OCI-LY3 (cell line): Measurements from ENCODE around the gene CHERP.

Experiments used
- H2AFZ ChIP-seq: fragments of 200-600, 300-600 bp; shearing (Covaris generic); 2 replicates; pipeline ENCODE4 v1.6.0; 2014; ENCODE audit warnings: antibody characterized with exemption, low read depth, low read length
- H3K27ac ChIP-seq: fragments of 200-600, 300-600 bp; sonication (generic); 2 replicates; pipeline ENCODE4 v1.5.1; 2014; ENCODE audit warnings: mild to moderate bottlenecking, low read length, moderate library complexity, mixed read lengths
- H3K27me3 ChIP-seq: fragments of 200-600, 300-600 bp; sonication (generic); 2 replicates; pipeline ENCODE4 v1.6.1; 2014; ENCODE audit warnings: low read depth, low read length, mixed read lengths
- H3K36me3 ChIP-seq: fragments of 200-600, 300-600 bp; sonication (generic); replicated peaks from 2 replicates; pipeline ENCODE3; 2014; ENCODE audit warnings: low read depth, low read length, mixed read lengths
- H3K4me1 ChIP-seq: fragments of 300-600, 200-600 bp; sonication (generic); 2 replicates; pipeline ENCODE4 v1.6.1; 2014; ENCODE audit warnings: low read length, mixed read lengths
- H3K4me2 ChIP-seq: fragments of 200-600, 300-600 bp; sonication (generic); 2 replicates; pipeline ENCODE4 v1.6.1; 2014; ENCODE audit warnings: low read length, mixed read lengths
- H3K4me3 ChIP-seq: fragments of 300-600, 200-600 bp; sonication (generic); 2 replicates; pipeline ENCODE4 v1.5.1; 2014; ENCODE audit warnings: antibody characterized with exemption, mild to moderate bottlenecking, low read length, moderate library complexity
- H3K79me2 ChIP-seq: fragments of 300-600, 200-600 bp; shearing (Covaris generic); 2 replicates; pipeline ENCODE4 v1.6.1; 2014; ENCODE audit warnings: mild to moderate bottlenecking, low read length, mixed read lengths
- H3K9ac ChIP-seq: fragments of 300-600, 200-600 bp; shearing (Covaris generic); 2 replicates; pipeline ENCODE4 v1.6.0; 2014; ENCODE audit warnings: mild to moderate bottlenecking, low read length, moderate library complexity
- H3K9me3 ChIP-seq: fragments of 200-600, 300-600 bp; shearing (Covaris generic); 2 replicates; pipeline ENCODE4 v1.6.1; 2014; ENCODE audit warnings: low read length, mixed read lengths; ENCODE audit not compliant: insufficient read depth
- H4K20me1 ChIP-seq: fragments of 200-600, 300-600 bp; sonication (generic); 2 replicates; pipeline ENCODE4 v1.6.1; 2016; ENCODE audit warnings: low read length, mixed read lengths; ENCODE audit not compliant: insufficient read depth
- EZH2phosphoT487 ChIP-seq: fragments of 200-600 bp; shearing (Covaris generic); IDR thresholded peaks from 2 replicates; pipeline ENCODE4 v1.6.1; 2018; ENCODE audit warnings: antibody characterized with exemption, mixed run types, low read depth
- TF ChIP-seq, protein P1 (sequence below): fragments of 200-600, 300-600 bp; sonication (generic); IDR thresholded peaks from 2 replicates; pipeline ENCODE4 v1.5.1; 2014; ENCODE audit warnings: antibody characterized with exemption, low read length, low read depth

CHERP gene

DNA sequence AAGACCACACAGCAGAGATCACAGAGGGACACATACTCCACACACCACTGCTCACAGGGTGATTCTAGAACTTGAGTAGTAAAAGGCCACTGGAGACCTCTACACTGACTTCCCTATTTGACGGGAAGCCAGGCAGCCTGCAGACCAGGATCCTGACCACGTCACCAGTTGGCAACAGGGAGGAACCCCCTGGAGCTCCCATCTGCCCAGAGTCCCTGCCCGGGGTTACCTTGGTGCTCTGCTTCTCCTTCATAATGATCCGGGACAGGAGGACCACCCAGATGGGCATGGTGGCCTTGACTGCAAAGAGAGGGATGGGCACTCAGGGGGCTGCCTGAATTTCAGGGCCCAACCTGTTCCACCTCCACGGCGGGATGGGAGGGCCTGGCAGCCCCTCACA, 29.0 kb upstream of the CHERP start:
- Histone ChIP-seq H4K20me1 (peaks cover 20% of the 10 kb centered on the region), H3K36me3 (peaks cover 47% of the 10 kb centered on the region), H3K4me2 (peak overlapping the region; percentile 92), H3K27me3 (no peaks in the 10 kb centered on the region), H3K9ac (peak overlapping the region; percentile 79), H3K27ac (0 out of 2 replicates have a peak overlapping the region, but pooled peaks have one; percentile 42), H3K4me1 (peaks cover 18% of the 10 kb centered on the region), H2AFZ (no peak overlapping the region), H3K9me3 (no peaks in the 10 kb centered on the region), H3K79me2 (peaks cover 73% of the 10 kb centered on the region), H3K4me3 (peak overlapping the region; percentile 92)
- no peak for TF ChIP-seq EZH2phosphoT487
- TF ChIP-seq, protein P1, sequence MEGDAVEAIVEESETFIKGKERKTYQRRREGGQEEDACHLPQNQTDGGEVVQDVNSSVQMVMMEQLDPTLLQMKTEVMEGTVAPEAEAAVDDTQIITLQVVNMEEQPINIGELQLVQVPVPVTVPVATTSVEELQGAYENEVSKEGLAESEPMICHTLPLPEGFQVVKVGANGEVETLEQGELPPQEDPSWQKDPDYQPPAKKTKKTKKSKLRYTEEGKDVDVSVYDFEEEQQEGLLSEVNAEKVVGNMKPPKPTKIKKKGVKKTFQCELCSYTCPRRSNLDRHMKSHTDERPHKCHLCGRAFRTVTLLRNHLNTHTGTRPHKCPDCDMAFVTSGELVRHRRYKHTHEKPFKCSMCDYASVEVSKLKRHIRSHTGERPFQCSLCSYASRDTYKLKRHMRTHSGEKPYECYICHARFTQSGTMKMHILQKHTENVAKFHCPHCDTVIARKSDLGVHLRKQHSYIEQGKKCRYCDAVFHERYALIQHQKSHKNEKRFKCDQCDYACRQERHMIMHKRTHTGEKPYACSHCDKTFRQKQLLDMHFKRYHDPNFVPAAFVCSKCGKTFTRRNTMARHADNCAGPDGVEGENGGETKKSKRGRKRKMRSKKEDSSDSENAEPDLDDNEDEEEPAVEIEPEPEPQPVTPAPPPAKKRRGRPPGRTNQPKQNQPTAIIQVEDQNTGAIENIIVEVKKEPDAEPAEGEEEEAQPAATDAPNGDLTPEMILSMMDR: no peak

DNA sequence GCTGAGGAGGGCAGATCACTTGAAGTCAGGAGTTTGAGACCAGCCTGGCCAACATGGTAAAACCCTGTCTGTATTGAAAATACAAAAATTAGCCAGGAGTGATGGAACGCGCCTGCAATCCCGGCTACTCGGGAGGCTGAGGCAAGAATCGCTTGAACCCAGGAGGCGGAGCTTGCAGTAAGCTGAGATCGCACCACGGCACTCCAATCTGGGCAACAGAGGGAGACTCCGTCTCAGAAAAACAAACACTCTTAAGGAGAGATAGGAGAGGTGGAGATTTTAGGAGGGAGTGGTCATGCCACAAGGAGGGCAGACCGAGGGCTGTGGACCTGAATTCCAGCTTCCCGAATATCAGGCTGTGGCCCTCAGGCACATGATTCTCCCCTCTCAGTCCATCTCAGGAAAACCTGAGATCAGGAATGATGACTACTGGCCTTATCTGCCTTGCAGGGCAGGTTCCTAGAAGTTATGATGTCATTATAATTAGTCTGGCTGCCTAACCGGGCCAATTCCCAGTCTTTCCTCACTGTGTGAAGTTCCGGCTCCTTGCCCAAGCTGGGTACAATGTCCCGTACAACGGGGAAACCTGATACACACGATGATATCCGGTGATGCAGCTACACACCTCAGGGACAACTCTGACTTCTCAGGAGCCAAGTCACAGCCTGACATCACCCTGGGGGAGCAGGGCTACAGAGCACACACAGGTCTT, 27.5 kb upstream of the CHERP start:
- Histone ChIP-seq H3K4me2 (no peak overlapping the region), H3K79me2 (peaks cover 57% of the 10 kb centered on the region), H3K4me1 (peaks cover 18% of the 10 kb centered on the region), H4K20me1 (peaks cover 9% of the 10 kb centered on the region), H3K9me3 (no peaks in the 10 kb centered on the region), H2AFZ (no peak overlapping the region), H3K27me3 (no peaks in the 10 kb centered on the region), H3K36me3 (peaks cover 41% of the 10 kb centered on the region), H3K4me3 (no peak overlapping the region), H3K9ac (no peak overlapping the region), H3K27ac (no peak overlapping the region)
- TF ChIP-seq EZH2phosphoT487: no peak
- TF ChIP-seq, protein P1: no peak

DNA sequence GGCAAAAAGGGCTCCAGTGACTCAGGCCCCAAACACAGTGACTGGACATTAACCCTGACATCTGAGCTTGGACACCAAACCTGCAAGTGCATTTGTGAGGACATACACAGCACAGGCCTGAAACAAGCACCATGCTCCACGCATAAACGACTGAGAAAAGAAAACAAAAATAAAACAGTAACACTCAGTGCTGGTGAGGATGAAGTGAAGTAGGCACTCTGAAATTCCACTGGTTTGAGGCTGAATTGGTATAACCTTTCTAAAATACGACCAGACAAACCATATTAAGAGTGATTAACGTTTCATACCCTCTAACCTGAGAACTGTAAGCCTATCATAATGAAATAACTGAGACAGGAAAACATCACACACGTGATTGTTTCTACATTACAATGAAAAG, 24.5 kb upstream of the CHERP start:
- H3K4me1 ChIP-seq: peaks cover 6% of the 10 kb centered on the region
- H3K9me3 ChIP-seq: no peaks in the 10 kb centered on the region
- no peak overlapping the region for H3K4me3 ChIP-seq
- TF ChIP-seq, protein P1: no peak
- TF ChIP-seq EZH2phosphoT487: no peak
- peaks cover 30% of the 10 kb centered on the region for H3K79me2 ChIP-seq
- H3K9ac ChIP-seq: no peak overlapping the region
- no peak overlapping the region for H3K4me2 ChIP-seq
- H3K36me3 ChIP-seq: peaks cover 54% of the 10 kb centered on the region
- no peaks in the 10 kb centered on the region for H3K27me3 ChIP-seq
- no peak overlapping the region for H3K27ac ChIP-seq
- no peaks in the 10 kb centered on the region for H4K20me1 ChIP-seq
- H2AFZ ChIP-seq: no peak overlapping the region

DNA sequence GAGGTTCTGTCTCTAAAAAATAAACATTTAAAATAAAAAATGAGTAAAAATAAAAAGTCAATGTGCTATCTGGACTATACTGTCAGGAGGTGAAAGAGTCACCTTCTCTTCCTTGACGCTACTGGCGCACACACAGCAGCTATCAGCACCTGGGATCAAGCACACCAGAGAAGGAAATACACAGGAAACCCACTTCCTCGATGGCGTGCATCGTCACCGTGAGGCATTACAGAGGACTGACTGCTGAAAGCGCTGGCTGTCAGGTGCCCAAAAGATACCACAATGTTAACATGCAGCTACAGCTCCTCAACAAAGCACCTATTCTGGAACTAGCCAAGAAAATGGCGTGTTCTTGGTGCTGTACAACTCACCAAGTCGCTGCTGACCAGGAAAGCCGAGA, 23.9 kb upstream of the CHERP start:
- H3K4me3 ChIP-seq: no peak overlapping the region
- no peaks in the 10 kb centered on the region for H3K9me3 ChIP-seq
- H3K4me2 ChIP-seq: no peak overlapping the region
- H4K20me1 ChIP-seq: no peaks in the 10 kb centered on the region
- no peak overlapping the region for H2AFZ ChIP-seq
- H3K4me1 ChIP-seq: peaks cover 3% of the 10 kb centered on the region
- H3K79me2 ChIP-seq: peaks cover 24% of the 10 kb centered on the region
- no peaks in the 10 kb centered on the region for H3K27me3 ChIP-seq
- no peak for TF ChIP-seq EZH2phosphoT487
- TF ChIP-seq, protein P1: no peak
- H3K9ac ChIP-seq: no peak overlapping the region
- peaks cover 59% of the 10 kb centered on the region for H3K36me3 ChIP-seq
- no peak overlapping the region for H3K27ac ChIP-seq
